PC-9 (cell line): Measurements from ENCODE around the gene PIK3CB.

ENCODE experiments used
- EZH2 ChIP-seq: fragments of 200-600 bp; sonication (generic); IDR thresholded peaks from 2 replicates; pipeline ENCODE4 v1.8.0; 2017; ENCODE audit warnings: antibody characterized with exemption, low read depth
- TF ChIP-seq, protein P1 (sequence below): fragments of 200-600 bp; sonication (generic); conservative IDR thresholded peaks from 2 replicates; pipeline ENCODE4 v1.6.1; 2017; ENCODE audit warnings: mixed run types, antibody characterized with exemption, mild to moderate bottlenecking, moderate library complexity

DNA sequence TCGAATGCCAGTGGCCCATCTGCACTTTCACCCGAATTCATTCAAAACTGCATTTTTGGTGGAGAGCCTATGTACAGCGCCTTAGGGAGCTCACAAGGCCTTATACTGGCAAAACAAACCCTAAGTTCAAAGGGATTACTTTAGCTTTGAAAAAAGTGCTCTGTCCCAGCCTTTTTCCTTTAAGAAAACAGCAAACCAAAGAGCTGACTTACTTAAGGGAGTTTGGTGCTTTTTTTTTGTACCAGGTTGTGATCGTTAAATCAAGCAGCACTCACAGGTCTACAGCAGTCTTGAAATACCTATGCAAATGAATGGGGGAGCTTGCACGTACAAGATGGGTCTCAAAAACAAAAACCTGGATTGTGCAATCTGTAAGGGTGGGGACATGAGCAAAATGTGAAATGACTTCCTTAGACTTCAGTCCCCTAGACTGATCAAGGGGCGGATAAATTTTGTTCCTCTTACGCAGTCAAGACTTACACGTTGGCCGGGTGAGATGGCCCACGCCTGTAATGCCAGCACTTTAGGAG is 11.6 kb upstream of the PIK3CB start:
- TF ChIP-seq, protein P1, sequence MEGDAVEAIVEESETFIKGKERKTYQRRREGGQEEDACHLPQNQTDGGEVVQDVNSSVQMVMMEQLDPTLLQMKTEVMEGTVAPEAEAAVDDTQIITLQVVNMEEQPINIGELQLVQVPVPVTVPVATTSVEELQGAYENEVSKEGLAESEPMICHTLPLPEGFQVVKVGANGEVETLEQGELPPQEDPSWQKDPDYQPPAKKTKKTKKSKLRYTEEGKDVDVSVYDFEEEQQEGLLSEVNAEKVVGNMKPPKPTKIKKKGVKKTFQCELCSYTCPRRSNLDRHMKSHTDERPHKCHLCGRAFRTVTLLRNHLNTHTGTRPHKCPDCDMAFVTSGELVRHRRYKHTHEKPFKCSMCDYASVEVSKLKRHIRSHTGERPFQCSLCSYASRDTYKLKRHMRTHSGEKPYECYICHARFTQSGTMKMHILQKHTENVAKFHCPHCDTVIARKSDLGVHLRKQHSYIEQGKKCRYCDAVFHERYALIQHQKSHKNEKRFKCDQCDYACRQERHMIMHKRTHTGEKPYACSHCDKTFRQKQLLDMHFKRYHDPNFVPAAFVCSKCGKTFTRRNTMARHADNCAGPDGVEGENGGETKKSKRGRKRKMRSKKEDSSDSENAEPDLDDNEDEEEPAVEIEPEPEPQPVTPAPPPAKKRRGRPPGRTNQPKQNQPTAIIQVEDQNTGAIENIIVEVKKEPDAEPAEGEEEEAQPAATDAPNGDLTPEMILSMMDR = no peak
- TF ChIP-seq EZH2 = no peak
